HCT116 (cell line): Measurements from ENCODE around the gene MYO1B. TPM values are rescaled to one million over a fixed set of nuclear protein-coding genes. Genes with fewer than 3 reads are reported as not detected.

Experiments
- ATAC-seq: fragments of 200-7000 bp; cut with Tn5 transposase; 2 replicates; pipeline ENCODE4 v1.9.1; 2020; ENCODE audit warnings: mild to moderate bottlenecking, moderate library complexity
- BruUV-seq: library from RNA; stranded (reverse); fragments of 400-500 nt; replicated peaks from 2 replicates; lab custom pipeline; 2021; lab: Mats Ljungman, UMichigan
- CTCF ChIA-PET: fragments of 300-600 bp; sonication (Branson Sonifier 250); formaldehyde crosslinking; loops from one replicate; lab custom pipeline; 2021; ENCODE audit warnings: antibody characterized with exemption; lab: Charles Lee
- POLR2A ChIA-PET: fragments of 300-600, 350-600 bp; sonication (Branson Sonifier 250); formaldehyde crosslinking; loops from one replicate; lab custom pipeline; 2021; ENCODE audit warnings: antibody characterized with exemption; lab: Charles Lee
- RAD21 ChIA-PET, 2 experiments: fragments of 300-600 bp; sonication (Branson Sonifier 250); formaldehyde crosslinking; loops; one replicate each; lab custom pipeline; 2023; ENCODE audit warnings: low total read pairs in 2 of 2; ENCODE audit not compliant: uncharacterized antibody in 2 of 2, unreplicated experiment in 2 of 2, low non-redundant PET in 1 of 2; lab: Charles Lee
- DNase-seq: peaks from one replicate; pipeline ENCODE4 v3.0.0-alpha.2; 2010; ENCODE audit warnings: low read depth, low spot score
- H2AFZ ChIP-seq: fragments of 200-600 bp; shearing (Covaris generic), sonication (generic); 2 replicates; pipeline ENCODE4 v1.6.1; 2017; ENCODE audit warnings: low read depth, mixed run types, mixed read lengths, antibody characterized with exemption, low read length; ENCODE audit not compliant: poor library complexity, severe bottlenecking
- H3K27ac ChIP-seq: 2 replicates; pipeline ENCODE4 v1.5.1; 2012; ENCODE audit warnings: low read depth, low read length
- H3K27me3 ChIP-seq: fragments of 200-600 bp; sonication (generic); 2 replicates; pipeline ENCODE4 v1.6.1; 2016; ENCODE audit warnings: mixed run types, low read length, mixed read lengths; ENCODE audit not compliant: insufficient read depth
- H3K36me3 ChIP-seq, 2 experiments: fragments of 200-500 bp in 1 of 2; fragments of 200-600 bp in 1 of 2; sonication (Bioruptor generic) in 1 of 2; sonication (generic) in 1 of 2; 2 replicates each; pipeline versions ENCODE4 v1.5.1 to v1.6.1; 2014 to 2016; ENCODE audit warnings: low read length in 2 of 2, inconsistent platforms in 1 of 2, mixed read lengths in 1 of 2, mixed run types in 1 of 2; ENCODE audit not compliant: insufficient read depth in 2 of 2, control insufficient read depth in 1 of 2
- H3K4me1 ChIP-seq, 2 experiments: fragments of 200-600 bp in 1 of 2; sonication (generic) in 1 of 2; 2 replicates each; pipeline versions ENCODE4 v1.5.1 to v1.6.1; 2012 to 2017; ENCODE audit warnings: low read length in 2 of 2, inconsistent platforms in 1 of 2, mild to moderate bottlenecking in 1 of 2, mixed read lengths in 1 of 2, mixed run types in 1 of 2, moderate library complexity in 1 of 2; ENCODE audit not compliant: insufficient read depth in 2 of 2, control insufficient read depth in 1 of 2
- H3K4me2 ChIP-seq: fragments of 200-600 bp; sonication (generic); 2 replicates; pipeline ENCODE4 v1.6.1; 2017; ENCODE audit warnings: mixed run types, low read length, mixed read lengths
- H3K4me3 ChIP-seq, 2 experiments: fragments of 200-600 bp in 1 of 2; sonication (generic) in 1 of 2; replicated peaks in 1 of 2; 2 replicates each; pipeline ENCODE4 v1.5.1; 2011 to 2016; ENCODE audit warnings: low read length in 2 of 2, control low read depth in 1 of 2, low read depth in 1 of 2, mild to moderate bottlenecking in 1 of 2, mixed read lengths in 1 of 2, mixed run types in 1 of 2
- H3K79me2 ChIP-seq: fragments of 200-600 bp; sonication (generic); 2 replicates; pipeline ENCODE4 v1.6.1; 2017; ENCODE audit warnings: mild to moderate bottlenecking, mixed run types, low read length, moderate library complexity, mixed read lengths; ENCODE audit not compliant: insufficient read depth
- H3K9ac ChIP-seq: fragments of 200-600 bp; sonication (generic); 2 replicates; pipeline ENCODE4 v1.6.1; 2016; ENCODE audit warnings: low read length, mixed read lengths
- H3K9me2 ChIP-seq: fragments of 200-600 bp; sonication (generic), shearing (Covaris generic); 2 replicates; pipeline ENCODE4 v1.6.1; 2017; ENCODE audit warnings: mixed run types, mild to moderate bottlenecking, moderate library complexity; ENCODE audit not compliant: insufficient read depth
- H3K9me3 ChIP-seq, 2 experiments: fragments of 200-500 bp in 1 of 2; fragments of 200-600 bp in 1 of 2; sonication (Bioruptor generic) in 1 of 2; sonication (generic) in 1 of 2; 2 replicates each; pipeline ENCODE4 v1.6.1; 2014 to 2017; ENCODE audit warnings: low read length in 2 of 2, mixed read lengths in 2 of 2, inconsistent platforms in 1 of 2, low read depth in 1 of 2, mild to moderate bottlenecking in 1 of 2, mixed run types in 1 of 2, moderate library complexity in 1 of 2; ENCODE audit not compliant: control insufficient read depth in 1 of 2, insufficient read depth in 1 of 2
- H4K20me1 ChIP-seq: fragments of 200-600 bp; sonication (generic), shearing (Covaris generic); 2 replicates; pipeline ENCODE4 v1.6.1; 2017; ENCODE audit warnings: mixed run types, mild to moderate bottlenecking, moderate library complexity; ENCODE audit not compliant: insufficient read depth
- ATF3 ChIP-seq: IDR thresholded peaks from 2 replicates; pipeline ENCODE4 v1.6.1; 2012
- CBX3 ChIP-seq: IDR thresholded peaks from 2 replicates; pipeline ENCODE4 v1.6.1; 2012; ENCODE audit warnings: low read depth
- ELF1 ChIP-seq: IDR thresholded peaks from 2 replicates; pipeline ENCODE4 v1.6.1; 2012; ENCODE audit warnings: low read depth, borderline replicate concordance
- EZH2 ChIP-seq: fragments of 200-600 bp; sonication (generic); IDR thresholded peaks from 2 replicates; pipeline ENCODE4 v1.6.1; 2017; ENCODE audit warnings: antibody characterized with exemption, mixed run types
- EZH2phosphoT487 ChIP-seq: fragments of 200-600 bp; IDR thresholded peaks from 2 replicates; pipeline ENCODE4 v1.6.1; 2018; ENCODE audit warnings: antibody characterized with exemption, borderline replicate concordance
- FOSL1 ChIP-seq: IDR thresholded peaks from 2 replicates; pipeline ENCODE4 v1.6.1; 2012; ENCODE audit warnings: low read depth
- MAX ChIP-seq: IDR thresholded peaks from 2 replicates; pipeline ENCODE4 v1.6.1; 2012
- POLR2AphosphoS5 ChIP-seq: IDR thresholded peaks from 2 replicates; pipeline ENCODE4 v1.6.1; 2011; ENCODE audit warnings: mild to moderate bottlenecking, low read depth, low read length, moderate library complexity
- RAD21 ChIP-seq: IDR thresholded peaks from 2 replicates; pipeline ENCODE4 v1.6.1; 2012; ENCODE audit warnings: low read depth, mild to moderate bottlenecking
- REST ChIP-seq: IDR thresholded peaks from 2 replicates; pipeline ENCODE4 v1.6.1; 2012; ENCODE audit warnings: low read depth
- SRF ChIP-seq: IDR thresholded peaks from 2 replicates; pipeline ENCODE4 v1.6.1; 2012; ENCODE audit warnings: low read depth
- TCF7L2 ChIP-seq: IDR thresholded peaks from 2 replicates; pipeline ENCODE4 v1.7.0; 2011; ENCODE audit warnings: borderline replicate concordance, inconsistent platforms; ENCODE audit not compliant: insufficient read depth, insufficient read length; ENCODE audit errors: extremely low read depth
- ZNF274 ChIP-seq: fragments of 200-500 bp; sonication (Bioruptor generic); IDR thresholded peaks from 2 replicates; pipeline ENCODE4 v1.6.1; 2014; ENCODE audit warnings: mild to moderate bottlenecking, low read depth, low read length, inconsistent platforms
- intact Hi-C: fragments of 100-400 bp; cut with micrococcal nuclease; formaldehyde crosslinking; loops from 2 replicates; pipeline ENCODE4 v1.10.0; 2022
- total RNA-seq: library from RNA; stranded (reverse); gene quantifications from one replicate; pipeline ENCODE4 v1.2.1, GENCODE V29; 2021; ENCODE audit not compliant: unreplicated experiment

Gene MYO1B
- total RNA-seq, 1 experiment from 2014 or later = 51.7 TPM

- Histone ChIP-seq H3K9me3 (no peaks in the 10 kb centered on the region), H3K27me3 (no peaks in the 10 kb centered on the region), H3K4me1 (peaks cover 0 to 8% of the 10 kb centered on the region in 2 experiments; a peak in 1 of 4 replicates), H3K9ac (no peak overlapping the region), H3K36me3 (no peaks in the 10 kb centered on the region), H3K27ac (no peak overlapping the region), H4K20me1 (no peaks in the 10 kb centered on the region), H3K79me2 (no peaks in the 10 kb centered on the region), H2AFZ (no peak overlapping the region), H3K9me2 (no peaks in the 10 kb centered on the region)
- no TSS peak for BruUV-seq
- DNase-seq (no peak), ATAC-seq (no peak)
- ChIA-PET POLR2A (interaction anchor here (1.0 kb wide), 1 partner anchor 10 kb away, joined by 3 read pairs; no protein-coding TSS in a partner anchor), RAD21 (no interaction called here), CTCF (no interaction called here)
- intact Hi-C loops = no loop called here
- TF ChIP-seq FOSL1 (no peak), ZNF274 (no peak), RAD21 (no peak), ELF1 (no peak), SRF (no peak), CBX3 (no peak), POLR2AphosphoS5 (no peak), ATF3 (no peak), TCF7L2 (no peak), EZH2phosphoT487 (no peak), MAX (no peak)
- TF ChIP-seq, all 23 proteins: peak for 0
- H3K4me2 ChIP-seq = no peak overlapping the region
- H3K4me3 ChIP-seq = no peak overlapping the region
Observed at GRCh38 chr2:191226196-191226595, 19.0 kb upstream of the MYO1B start.

GRCh38 chr2:191228333-191228732, 16.9 kb upstream of the MYO1B start:
- CTCF ChIA-PET = no interaction called here
- intact Hi-C loops = no loop called here

More at GRCh38 chr2:191228333-191228732, 16.9 kb upstream of the MYO1B start:
- no peak for ATAC-seq
- Histone ChIP-seq H3K27me3 (no peaks in the 10 kb centered on the region), H3K79me2 (no peaks in the 10 kb centered on the region), H3K4me2 (no peak overlapping the region)
- POLR2A ChIA-PET = no interaction called here
- TF ChIP-seq EZH2 (no peak), REST (no peak)
- TF ChIP-seq, all 23 proteins: peak for 0
- peaks cover 0 to 8% of the 10 kb centered on the region in 2 experiments; a peak in 1 of 4 replicates for H3K4me1 ChIP-seq
- H3K9me2 ChIP-seq = no peaks in the 10 kb centered on the region
- no peak overlapping the region for H3K9ac ChIP-seq
- H3K9me3 ChIP-seq = no peaks in the 10 kb centered on the region
- H3K4me3 ChIP-seq = no peak overlapping the region
- DNase-seq = no peak
- no peaks in the 10 kb centered on the region for H3K36me3 ChIP-seq
- H4K20me1 ChIP-seq = no peaks in the 10 kb centered on the region
- H2AFZ ChIP-seq = no peak overlapping the region
- no TSS peak for BruUV-seq
- H3K27ac ChIP-seq = no peak overlapping the region
- RAD21 ChIA-PET = no interaction called here
